Stimulated activated CD4-positive, alpha-beta T cell treated with anti-CD3 and anti-CD28 coated beads, Interleukin-1b, Interleukin-23, amount 100 ng/mL, for 4 hours (primary cell): ENCODE results near the gene PIKFYVE.
"Not testable (repeated sequence)": the region's sequence is repeated elsewhere in the genome, so short reads cannot be mapped to it uniquely, and the experiment has no call there.

Experiments used
- DNase-seq, 2 donors: peaks; one replicate each; pipeline ENCODE4 v3.0.0-alpha.2; 2020; ENCODE audit warnings: low read depth in 2 of 2

The PIKFYVE gene

DNA sequence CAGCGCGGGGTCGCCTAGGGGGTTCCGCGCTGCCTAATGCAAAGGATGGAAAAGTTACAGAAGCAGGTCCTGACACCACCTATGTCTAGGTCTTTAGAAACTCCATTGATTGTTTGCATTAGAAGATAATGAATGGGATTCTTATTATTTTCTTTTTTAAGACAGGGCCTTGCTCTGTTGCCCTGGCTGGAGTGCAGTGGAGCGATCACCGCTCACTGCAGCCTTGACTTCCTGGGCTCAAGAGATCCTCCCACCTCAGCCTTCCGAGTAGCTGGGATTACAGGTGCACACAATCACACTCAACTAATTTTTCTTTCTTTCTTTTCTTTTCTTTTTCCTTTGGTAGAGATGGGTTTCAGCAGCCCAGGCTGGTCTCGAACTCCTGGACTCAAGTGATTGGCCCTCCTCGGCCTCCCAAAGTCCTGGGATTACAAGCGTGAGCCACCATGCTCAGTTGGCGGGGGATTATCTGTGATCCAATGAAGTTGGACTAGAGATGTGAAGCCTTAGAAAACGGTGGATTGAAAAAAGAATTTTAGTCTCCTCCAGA lies 10.4 kb upstream of the PIKFYVE start:
- no peak for DNase-seq

DNA sequence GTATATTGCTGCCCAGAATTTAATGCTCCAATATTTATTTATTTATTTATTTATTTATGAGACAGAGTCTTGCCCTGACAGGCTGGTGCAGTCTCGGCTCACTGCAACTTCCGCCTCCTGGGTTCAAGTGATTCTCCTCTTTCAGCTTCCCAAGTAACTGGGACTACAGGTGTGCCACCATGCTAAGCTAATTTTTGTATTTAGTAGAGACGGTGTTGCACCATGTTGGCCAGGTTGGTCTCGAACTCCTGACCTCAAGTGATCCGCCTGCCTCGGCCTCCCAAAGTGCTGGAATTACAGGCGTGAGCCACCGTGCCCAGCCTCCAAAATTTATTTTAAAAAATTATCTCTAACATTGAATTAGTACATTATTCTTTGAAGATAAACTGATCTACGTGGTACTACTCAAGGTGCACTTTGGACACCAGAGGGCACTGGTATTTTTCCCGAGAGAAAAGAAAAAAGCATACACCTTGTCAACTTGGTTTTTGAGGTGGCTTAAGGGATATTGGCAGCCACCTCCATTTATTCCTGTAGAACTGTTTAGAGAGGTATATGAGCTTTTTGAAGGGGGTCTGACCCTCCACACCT lies 9.8 kb upstream of the PIKFYVE start:
- DNase-seq, result no peak

DNA sequence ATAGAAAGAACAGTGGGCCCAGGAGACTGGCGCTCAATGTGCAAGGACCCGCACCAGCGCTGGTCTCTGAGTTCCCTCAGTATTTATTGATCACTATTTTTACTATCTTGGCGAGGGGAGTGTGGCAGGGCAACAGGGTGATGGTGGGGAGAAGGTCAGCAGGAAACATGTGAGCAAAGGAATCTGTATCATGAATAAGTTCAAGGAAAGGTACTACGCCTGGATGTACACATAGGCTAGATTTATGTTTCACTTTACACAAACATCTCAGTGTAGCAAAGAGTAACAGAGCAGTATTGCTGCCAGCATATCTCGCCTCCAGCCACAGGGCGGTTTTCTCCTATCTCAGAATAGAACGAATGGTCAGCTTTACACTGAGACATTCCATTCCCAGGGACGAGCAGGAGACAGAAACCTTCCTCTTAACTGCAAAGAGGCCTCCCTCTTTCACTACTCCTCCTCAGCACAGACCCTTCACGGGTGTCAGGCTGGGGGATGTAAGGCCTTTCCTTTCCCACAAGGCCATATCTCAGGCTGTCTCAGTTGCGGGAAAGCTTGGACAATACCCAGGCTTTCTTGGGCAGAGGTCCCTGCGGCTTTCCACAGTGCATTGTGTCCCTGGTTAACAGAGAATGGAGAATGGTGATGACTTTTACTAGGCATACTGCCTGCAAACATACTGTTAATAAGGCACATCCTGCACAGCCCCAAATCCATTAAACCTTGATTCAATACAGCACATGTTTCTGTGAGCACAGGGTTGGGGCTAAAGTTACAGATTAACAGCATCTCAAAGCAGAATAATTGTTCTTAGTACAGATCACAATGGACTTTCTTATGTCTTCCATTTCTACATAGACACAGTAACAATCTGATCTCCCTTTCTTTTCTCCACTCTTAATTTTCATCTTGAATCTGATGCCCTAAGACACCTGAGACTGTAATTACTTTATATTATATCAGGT lies 8.9 kb upstream of the PIKFYVE start:
- DNase-seq, result not testable (repeated sequence)

DNA sequence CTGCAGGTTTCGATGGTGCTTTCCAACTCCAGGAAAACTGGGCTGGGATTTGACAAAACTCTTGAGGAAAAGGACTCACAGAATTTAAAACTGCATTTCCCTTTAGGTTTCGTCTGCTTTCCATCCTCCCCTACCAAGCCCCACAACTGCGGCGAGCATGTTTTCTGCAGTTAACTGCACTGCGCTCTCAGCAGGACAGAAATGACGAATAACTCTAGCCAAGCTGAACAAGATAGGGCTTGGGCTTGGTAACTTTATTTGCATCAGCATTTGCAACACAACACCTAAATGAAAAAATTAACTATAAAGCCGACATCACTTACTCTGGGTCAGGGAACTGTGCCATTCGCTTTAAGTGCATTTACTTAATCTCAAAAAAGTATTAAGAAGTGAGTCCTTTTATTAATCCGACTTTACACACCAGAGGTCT lies 669 bp upstream of the PIKFYVE start:
- DNase-seq, result peak in 1 of 2 donors; percentile 7

DNA sequence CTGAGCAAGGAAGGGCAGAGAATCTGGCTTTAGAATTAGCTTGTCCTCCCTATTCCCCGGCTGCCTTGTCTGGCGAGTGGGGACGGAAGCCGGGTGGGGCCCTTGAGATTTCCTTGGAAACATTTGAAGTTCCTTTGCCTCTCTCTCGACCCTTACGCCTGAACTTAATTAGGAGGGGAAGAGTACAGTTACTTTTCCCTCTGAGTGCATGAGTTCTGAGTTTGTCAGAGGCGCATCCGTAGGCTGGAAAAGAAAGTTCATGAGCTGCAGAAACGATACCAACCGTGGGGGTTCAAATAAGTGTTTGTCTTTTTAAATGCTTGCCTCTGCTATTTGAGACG lies 468 bp downstream of the PIKFYVE start:
- no peak for DNase-seq

DNA sequence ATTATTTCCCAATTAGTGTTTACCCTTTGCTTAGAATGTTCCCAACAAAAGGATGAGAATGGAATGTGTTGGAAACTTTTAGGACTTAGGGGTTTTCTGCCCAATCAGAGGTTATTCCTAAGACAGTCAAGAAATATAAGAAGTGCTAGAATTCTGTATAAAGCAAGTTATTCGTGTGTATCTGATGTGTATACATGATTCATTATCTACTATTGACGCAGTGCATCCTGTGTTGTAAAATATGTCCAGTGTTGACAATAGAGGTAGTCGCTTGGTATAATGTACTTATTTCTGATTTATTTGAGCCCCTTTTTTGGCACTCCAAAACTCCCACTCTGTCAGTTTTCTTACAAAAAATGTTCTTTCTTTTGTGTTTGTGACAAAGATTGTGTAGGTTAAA lies 881 bp downstream of the PIKFYVE start:
- DNase-seq, result no peak

DNA sequence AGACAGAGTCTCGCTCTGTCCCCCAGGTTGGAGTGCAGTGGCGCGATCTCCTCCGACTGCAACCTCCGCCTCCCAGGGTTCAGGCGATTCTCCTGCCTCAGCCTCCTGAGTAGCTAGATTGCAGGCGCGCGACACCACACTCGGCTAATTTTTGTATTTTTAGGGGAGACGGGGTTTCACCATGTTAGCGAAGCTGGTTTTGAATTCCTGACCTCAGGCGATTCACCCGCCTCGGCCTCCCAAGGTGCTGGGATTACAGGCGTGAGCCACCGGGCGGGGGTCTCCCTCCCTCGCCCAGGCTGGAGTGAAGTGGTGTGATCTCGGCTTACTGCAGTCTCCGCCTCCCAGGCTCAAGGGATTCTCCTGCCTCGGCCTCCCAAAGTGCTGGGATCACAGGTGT lies 1.5 kb downstream of the PIKFYVE start:
- DNase-seq, result not testable (repeated sequence)

DNA sequence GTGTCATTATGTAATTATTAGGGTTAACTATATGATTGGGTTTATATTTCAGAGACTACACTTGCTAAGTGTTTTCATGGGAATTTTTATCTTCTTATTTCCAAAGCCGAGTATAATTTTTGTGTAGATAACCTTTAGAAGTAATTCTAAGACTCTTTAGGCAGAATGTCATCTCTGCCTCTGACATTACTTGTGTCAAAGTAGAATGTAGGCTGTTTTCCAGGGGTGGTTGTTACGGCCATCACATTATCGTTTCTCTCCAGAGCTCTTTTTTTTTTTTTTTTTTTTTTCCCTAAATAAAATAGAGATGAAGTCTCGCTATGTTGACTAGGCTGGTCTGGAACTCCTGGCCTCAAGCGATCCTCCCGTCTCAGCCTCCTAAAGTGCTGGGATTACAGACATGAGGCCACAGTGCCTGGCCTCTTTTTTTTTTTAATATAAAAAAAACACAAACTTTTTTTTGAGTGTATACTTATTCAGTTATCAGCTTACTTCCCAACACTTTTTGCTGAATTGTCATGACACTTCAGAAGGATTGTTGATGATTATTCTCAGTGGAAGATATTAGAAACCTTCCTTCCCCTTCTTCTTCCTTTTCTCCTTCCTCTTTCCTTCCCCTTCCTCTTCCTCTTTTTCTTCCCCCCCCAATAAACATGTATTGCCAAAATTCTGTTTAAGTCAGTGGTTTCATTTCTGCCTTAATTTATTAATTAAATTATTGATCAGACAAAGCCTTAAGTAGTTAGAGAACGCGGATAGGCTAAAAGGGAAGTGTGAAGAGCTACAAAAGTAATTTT lies 2.3 kb downstream of the PIKFYVE start:
- no peak for DNase-seq

DNA sequence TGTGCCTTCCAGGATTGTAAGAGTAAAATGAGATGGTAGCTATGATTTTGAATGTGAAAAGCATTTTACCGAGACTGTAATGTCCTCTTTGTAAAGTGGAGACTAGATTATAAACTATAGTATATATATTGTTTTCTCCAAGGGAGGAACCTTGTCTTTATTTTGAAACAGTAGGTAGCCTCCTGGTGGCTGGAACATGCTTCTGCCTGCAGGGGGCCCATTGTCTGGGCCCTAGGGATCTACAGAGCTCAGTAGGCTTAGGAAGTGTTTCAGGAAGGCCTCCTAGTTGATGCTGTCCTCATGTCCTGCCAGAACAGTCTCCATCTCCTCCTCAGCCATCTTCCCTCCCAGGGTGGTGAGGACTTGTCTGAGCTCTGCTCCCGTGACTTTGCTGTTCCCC lies 3.0 kb downstream of the PIKFYVE start:
- no peak for DNase-seq

DNA sequence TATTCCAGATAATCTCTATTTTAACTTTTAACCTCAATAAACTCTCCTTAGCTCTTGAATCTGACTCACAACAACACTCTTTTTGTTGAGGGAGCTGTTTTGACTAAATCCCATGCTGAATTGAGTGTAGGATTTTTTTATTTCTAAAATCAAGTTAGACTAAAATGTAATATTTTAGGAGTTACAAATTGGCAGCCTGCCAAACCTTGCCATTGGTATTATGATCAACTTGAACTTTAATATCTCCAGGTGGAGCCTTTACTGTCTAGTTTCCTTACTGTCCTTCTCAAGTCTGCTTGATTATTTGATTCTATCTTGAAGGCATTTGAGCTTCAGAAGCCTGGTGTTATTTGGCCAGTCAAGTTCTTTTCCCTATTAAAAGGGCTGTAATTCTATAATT lies 8.7 kb downstream of the PIKFYVE start:
- no peak for DNase-seq

DNA sequence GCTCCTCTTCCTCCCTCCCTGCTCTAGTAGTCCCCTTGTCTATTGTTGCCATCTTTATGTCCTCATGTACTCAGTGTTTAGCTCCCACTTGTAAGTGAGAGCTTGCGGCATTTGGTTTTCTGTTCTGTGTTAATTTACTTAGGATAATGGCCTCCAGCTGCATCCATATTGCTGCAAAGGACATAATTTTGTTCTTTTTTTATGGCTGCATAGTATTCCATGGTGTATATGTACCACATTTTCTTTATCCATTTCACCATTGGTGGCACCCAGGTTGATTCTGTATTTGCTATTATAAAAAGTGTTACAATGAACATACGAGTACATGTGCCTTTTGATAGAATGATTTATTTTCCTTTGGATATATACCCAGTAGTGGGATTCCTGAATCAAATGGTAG lies 12.5 kb downstream of the PIKFYVE start:
- no peak for DNase-seq

DNA sequence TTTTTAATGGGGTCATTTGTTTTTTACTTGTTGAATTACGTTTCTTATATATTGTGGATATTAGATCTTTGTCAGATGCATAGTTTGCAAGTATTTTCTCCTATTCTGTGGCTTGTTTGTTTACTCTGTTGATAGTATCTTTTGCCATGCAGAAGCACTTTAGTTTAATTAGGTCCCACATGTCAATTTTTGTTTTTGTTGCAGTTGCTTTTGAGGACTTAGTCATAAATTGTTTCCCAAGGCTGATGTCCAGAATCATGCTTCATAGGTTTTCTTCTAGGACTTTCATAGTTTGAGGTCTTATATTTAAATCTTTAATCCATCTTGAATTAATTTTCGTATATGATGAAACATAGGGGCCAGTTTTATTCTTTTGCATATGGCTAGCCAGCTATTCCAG lies 13.2 kb downstream of the PIKFYVE start:
- DNase-seq, result no peak

DNA sequence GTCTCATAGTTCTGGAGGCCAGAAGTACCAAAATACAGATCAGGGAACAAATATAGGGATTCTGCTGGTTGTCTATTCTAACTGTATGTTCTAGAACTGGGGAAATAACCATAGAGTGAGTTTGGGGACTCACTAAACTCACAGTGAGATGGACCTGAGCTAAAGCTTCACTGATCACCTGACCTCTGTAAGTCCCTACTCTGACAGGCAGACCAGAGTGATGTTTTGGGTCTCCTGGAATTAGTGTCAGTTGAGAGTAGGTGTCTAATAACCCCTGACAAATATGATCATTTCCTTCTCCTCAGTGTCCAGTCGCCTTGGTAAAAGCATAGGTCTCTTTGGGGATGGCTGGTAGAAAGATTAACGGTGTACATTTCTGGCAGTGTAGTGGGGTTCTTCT lies 14.2 kb downstream of the PIKFYVE start:
- DNase-seq, result no peak

DNA sequence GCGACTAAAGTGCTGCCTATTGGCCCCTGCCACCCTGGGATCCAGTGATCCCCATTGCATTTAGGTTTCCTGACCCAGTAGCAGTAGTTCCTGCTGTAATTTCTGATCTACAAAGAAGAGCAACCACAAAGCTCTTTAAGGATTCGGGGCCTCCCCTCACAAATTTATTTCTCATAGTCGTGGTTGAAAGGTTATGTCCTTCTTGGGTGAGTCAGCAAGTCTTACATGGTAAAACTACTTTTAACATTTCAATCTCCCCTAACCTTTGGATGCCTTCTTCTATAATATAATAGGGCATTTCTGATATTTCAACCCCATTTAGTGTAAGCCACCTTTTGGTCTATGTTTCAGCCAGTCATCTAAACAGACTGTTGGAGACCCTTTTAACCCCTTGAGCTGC lies 14.9 kb downstream of the PIKFYVE start:
- DNase-seq, result no peak

DNA sequence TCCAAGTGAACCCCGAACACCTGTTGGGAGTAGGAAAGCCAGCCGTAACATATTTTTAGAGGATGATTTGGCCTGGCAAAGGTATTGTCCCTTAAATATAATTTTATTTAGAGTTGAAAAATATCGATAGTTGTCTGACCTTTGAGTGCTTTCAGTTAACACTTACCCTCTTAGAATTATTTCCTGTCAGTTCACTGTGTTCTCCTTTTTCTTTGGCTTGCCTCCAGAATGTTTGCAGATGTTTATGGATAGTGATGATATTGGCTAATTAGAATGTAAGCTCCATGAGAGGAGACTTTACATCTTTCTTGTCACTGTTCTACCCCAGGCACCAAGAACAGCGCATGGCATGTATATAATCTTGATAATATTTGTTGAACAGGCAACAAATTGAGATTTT lies 19.8 kb downstream of the PIKFYVE start:
- no peak for DNase-seq

DNA sequence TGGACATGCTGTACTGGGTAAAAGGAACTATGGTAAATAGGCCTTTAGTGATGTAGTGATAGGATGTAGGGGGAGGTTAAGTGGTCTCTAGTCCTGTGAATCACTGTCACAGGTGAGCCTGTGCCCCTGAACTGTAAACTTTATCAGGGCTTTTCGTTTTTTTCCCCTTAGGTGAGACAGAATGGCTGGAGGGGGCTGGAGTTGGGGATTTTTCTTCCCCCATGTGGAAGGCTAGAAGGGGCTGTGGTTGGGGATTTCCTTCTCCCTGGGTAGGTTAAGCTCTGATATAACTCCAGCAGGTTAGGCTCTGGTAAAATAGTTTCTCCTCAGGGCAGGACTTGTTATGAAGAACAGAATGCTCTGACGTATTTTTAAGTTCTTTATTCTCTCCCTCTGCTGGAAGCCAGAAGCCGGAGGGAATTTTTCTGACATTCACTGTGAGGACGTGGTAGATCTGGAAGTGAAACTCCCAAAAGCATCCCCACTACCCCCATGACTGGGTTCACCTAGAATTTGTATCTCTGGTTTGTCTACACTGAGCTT lies 28.5 kb downstream of the PIKFYVE start:
- DNase-seq, result no peak

DNA sequence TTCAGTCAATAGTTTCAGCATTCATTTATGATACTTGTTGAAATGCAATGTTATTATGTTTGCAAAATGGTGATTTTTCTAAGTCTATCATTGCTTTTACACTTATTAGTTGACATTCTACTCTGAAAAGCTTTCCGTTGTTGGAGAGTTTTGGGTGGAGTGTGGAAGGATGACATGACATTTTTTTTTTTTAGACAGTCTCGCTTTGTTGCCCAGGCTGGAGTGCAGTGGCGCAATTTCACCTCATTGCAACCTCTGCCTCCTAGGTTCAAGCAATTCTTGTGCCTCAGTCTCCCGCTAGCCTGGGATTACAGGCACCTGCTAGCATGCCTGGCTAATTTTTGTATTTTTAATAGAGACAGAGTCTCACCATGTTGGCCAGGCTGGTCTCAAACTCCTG lies 29.8 kb downstream of the PIKFYVE start:
- DNase-seq, result no peak

DNA sequence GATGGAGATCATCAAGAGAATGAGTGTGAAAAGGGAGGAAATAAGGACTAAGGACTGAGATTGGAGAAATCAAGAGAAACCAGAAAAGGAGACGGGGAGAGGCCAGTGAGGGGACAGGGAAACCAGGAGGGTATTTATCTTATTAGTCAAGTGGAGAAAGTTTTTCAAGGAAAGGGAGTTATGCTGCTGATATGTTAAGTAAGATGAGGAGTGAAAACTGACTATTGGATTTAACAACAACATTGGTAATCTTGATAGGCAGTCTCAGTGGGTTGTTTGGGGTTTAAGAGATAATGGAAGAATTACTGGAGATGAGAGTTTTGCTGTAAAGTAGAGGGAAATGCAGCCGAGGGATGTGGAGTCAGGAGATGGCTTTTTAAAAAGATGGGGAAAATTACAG lies 30.6 kb downstream of the PIKFYVE start:
- DNase-seq, result no peak

DNA sequence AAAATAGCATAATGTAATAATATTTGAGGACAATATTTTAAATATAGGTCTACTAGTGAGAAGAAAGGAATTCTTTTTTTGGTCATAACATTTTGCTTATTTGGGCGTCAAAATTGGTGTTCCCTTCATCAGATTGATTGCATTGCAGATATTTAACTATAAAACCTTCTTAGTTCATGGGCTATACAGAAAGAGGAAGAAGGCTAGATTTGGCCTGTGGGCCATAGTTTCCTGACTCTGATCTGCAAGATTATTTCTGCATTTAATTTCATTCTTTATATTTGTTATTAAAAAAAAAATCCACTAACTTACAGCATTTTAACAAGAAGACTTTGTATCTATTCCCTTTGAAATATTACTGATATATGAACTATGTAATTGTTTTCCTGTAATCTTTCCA lies 31.9 kb downstream of the PIKFYVE start:
- DNase-seq, result no peak

DNA sequence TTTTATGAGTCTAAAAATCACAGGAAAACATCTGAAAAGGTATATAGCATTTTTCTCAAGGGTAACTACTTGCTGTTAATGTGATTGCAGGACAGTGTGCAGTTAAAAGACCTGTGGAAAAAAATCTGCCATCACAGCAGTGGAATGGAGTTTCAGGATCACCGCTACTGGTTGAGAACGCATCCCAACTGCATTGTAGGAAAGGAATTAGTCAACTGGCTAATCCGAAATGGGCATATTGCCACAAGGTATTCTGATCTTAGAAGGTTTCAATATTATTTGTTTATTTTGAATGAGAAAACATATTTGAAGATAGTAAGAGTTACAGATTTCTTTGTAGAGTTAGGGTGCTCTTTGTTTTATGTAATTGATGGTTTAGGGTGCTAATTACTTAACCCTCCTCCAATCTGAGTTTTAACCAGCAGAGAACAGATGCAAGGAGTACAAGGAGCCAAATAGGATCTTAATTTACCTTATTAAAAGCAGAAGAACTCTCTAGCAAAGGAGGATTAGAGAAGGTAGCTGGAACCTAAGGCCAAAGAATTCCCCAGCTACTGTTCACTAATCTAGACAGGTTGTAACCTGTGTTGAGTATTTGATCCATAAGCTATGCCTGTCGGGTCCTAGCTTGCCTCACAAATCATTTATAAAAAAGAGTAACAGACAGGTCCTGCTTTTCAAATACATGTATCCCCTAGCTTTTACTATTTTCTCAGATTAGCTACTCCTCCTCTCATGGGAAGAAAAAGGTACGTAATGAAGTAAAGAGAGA lies 35.0 kb downstream of the PIKFYVE start:
- DNase-seq, result no peak

DNA sequence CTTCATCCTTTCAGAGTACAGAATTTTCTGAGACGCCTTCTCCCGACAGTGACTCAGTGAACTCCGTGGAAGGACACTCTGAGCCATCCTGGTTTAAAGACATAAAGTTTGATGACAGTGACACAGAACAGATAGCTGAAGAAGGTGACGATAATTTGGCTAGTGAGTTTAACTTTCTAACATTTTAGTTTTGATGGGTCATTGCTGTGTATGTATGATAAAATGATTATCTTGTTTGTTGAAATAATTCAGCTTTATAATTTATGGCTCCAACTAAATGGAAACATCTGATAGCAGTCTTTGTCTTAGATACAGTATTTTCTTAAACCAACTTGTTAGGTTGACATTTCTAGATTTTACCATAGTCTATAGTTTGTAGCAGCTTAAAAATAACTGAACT lies 38.1 kb downstream of the PIKFYVE start:
- DNase-seq, result no peak
